ENCODE measurements around the gene FBXW12.
A peak's percentile ranks its signal among the peaks of the same experiment; 100 is the strongest.
"Not testable (repeated sequence)": the region's sequence is repeated elsewhere in the genome, so short reads cannot be mapped to it uniquely, and the experiment has no call there.

The FBXW12 gene

DNA sequence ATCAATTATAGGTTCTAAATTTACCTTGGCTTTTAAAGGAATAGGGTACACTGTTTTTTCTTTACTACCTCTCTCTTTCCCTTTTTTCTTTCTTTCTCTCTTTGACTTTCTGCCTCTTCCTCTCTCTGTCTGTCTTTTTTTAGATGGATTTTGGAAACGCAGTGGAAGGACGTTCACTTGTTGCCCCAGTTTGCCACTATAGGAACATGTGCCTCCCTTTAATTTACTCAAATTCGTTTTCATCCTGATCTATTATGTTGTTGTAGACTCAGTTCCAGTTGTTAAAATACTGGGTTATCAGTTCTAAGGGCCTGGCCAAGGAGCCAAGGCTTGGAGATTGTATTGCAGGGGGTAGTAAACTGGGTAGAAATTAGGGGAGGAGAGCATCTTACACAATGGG is 37.4 kb upstream of the FBXW12 start:
- Histone ChIP-seq H3K27me3 (ENCODE audit: insufficient read depth, low read length) (no peaks in the 10 kb centered on the region), H3K36me3 (ENCODE audit: control insufficient read depth in 1 of 2, insufficient read depth in 2 of 2, low read length in 2 of 2) (no peaks in the 10 kb centered on the region), H3K9ac (ENCODE audit: low read length) (no peak overlapping the region), H2BK12ac (ENCODE audit: low read length) (no peak overlapping the region), H2BK120ac (ENCODE audit: insufficient read depth, low read length, poor library complexity) (no peak overlapping the region), H3K23ac (ENCODE audit: low read length) (no peak overlapping the region), H3K4ac (ENCODE audit: low read depth, low read length) (no peak overlapping the region), H2BK5ac (ENCODE audit: low read depth, low read length, poor library complexity) (no peak overlapping the region), H3K27ac (ENCODE audit: low read depth, low read length) (no peak overlapping the region), H4K8ac (ENCODE audit: low read depth, low read length) (no peak overlapping the region), H4K91ac (ENCODE audit: low read depth, low read length) (no peak overlapping the region), H2AFZ (ENCODE audit: insufficient read depth, low read length, poor library complexity) (no peak overlapping the region), H3K79me1 (ENCODE audit: low read length) (no peaks in the 10 kb centered on the region), H3K9me3 (ENCODE audit: insufficient read depth, low read depth, low read length) (no peaks in the 10 kb centered on the region), H3K4me3 (ENCODE audit: low read depth, low read length) (no peak overlapping the region), H3K79me2 (ENCODE audit: control insufficient read depth, insufficient read depth, low read length, poor library complexity) (no peaks in the 10 kb centered on the region), H3K14ac (ENCODE audit: low read length) (no peak overlapping the region), H4K12ac (ENCODE audit: low read depth, low read length) (no peak overlapping the region), H3K4me1 (ENCODE audit: control insufficient read depth in 1 of 2, insufficient read depth in 2 of 2, low read length in 2 of 2) (no peaks in the 10 kb centered on the region), H3K4me2 (ENCODE audit: low read length) (no peak overlapping the region), H3K18ac (ENCODE audit: low read length) (no peak overlapping the region), H2AK5ac (ENCODE audit: low read length) (no peak overlapping the region)
- no peak for DNase-seq
- WGBS (ENCODE audit: extremely low coverage, insufficient coverage, insufficient read length), result no CpG with 5 or more reads among the region's 3 CpGs

DNA sequence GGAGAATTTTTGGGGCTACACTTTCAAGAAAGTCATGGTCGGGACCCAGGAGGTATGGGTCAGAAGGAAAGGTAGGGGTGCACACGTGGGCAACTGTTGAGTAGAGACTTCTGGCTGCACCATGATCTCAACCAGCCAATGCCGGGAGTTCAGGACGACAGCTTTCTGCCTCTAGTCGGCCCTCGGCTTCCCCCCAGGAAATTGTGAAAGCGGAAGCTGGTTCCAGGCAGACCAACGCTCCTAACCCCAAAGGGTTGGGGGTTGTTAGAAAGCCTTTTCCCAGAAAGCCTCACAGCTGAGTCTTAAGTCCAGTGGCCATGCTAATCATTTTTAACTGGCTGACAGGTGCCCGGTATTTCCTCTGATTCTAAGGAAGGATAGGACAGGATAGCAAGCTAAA is 36.7 kb upstream of the FBXW12 start:
- DNase-seq; H2AFZ ChIP-seq (ENCODE audit: insufficient read depth, low read length, poor library complexity); H3K14ac ChIP-seq (ENCODE audit: low read length); H2AK5ac ChIP-seq (ENCODE audit: low read length); H3K9ac ChIP-seq (ENCODE audit: low read length); H2BK12ac ChIP-seq (ENCODE audit: low read length); H4K12ac ChIP-seq (ENCODE audit: low read depth, low read length); H3K27ac ChIP-seq (ENCODE audit: low read depth, low read length); H3K18ac ChIP-seq (ENCODE audit: low read length); H3K27me3 ChIP-seq (ENCODE audit: insufficient read depth, low read length); H3K4me1 ChIP-seq (ENCODE audit: control insufficient read depth in 1 of 2, insufficient read depth in 2 of 2, low read length in 2 of 2); H4K8ac ChIP-seq (ENCODE audit: low read depth, low read length); H3K9me3 ChIP-seq (ENCODE audit: insufficient read depth, low read depth, low read length); H3K79me1 ChIP-seq (ENCODE audit: low read length); H3K4ac ChIP-seq (ENCODE audit: low read depth, low read length); H3K79me2 ChIP-seq (ENCODE audit: control insufficient read depth, insufficient read depth, low read length, poor library complexity); H3K36me3 ChIP-seq (ENCODE audit: control insufficient read depth in 1 of 2, insufficient read depth in 2 of 2, low read length in 2 of 2); H3K4me2 ChIP-seq (ENCODE audit: low read length); H3K23ac ChIP-seq (ENCODE audit: low read length); H4K91ac ChIP-seq (ENCODE audit: low read depth, low read length); H2BK5ac ChIP-seq (ENCODE audit: low read depth, low read length, poor library complexity); H3K4me3 ChIP-seq (ENCODE audit: low read depth, low read length); H2BK120ac ChIP-seq (ENCODE audit: insufficient read depth, low read length, poor library complexity): not testable (repeated sequence)
- no CpG with 5 or more reads among the region's 9 CpGs for WGBS (ENCODE audit: extremely low coverage, insufficient coverage, insufficient read length)

DNA sequence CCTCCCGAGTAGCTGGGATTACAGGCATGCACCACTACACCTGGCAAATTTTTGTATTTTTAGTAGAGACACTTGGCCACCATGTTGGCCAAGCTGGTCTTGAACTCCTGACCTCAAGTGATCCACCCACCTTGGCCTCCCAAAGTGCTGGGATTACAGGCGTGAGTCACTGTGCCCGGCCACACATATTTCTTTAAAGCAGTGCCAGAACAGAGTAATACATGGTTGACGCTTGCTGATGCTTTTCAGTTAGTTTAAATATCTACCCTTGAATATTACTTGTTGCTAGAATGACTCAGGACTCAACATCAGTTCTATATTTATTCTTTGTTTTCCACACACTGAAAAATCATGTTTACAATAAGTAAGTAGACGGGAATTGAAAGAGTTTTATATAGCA is 34.5 kb upstream of the FBXW12 start:
- H3K23ac ChIP-seq (ENCODE audit: low read length); H2AK5ac ChIP-seq (ENCODE audit: low read length); H4K8ac ChIP-seq (ENCODE audit: low read depth, low read length); H2BK5ac ChIP-seq (ENCODE audit: low read depth, low read length, poor library complexity); H4K12ac ChIP-seq (ENCODE audit: low read depth, low read length); H2AFZ ChIP-seq (ENCODE audit: insufficient read depth, low read length, poor library complexity); H3K27me3 ChIP-seq (ENCODE audit: insufficient read depth, low read length); H2BK120ac ChIP-seq (ENCODE audit: insufficient read depth, low read length, poor library complexity); H3K14ac ChIP-seq (ENCODE audit: low read length); H3K79me1 ChIP-seq (ENCODE audit: low read length); H4K91ac ChIP-seq (ENCODE audit: low read depth, low read length); DNase-seq; H3K36me3 ChIP-seq (ENCODE audit: control insufficient read depth in 1 of 2, insufficient read depth in 2 of 2, low read length in 2 of 2); H3K9me3 ChIP-seq (ENCODE audit: insufficient read depth, low read depth, low read length); H3K4me2 ChIP-seq (ENCODE audit: low read length); H3K18ac ChIP-seq (ENCODE audit: low read length); H3K9ac ChIP-seq (ENCODE audit: low read length); H3K79me2 ChIP-seq (ENCODE audit: control insufficient read depth, insufficient read depth, low read length, poor library complexity); H3K4me3 ChIP-seq (ENCODE audit: low read depth, low read length); H3K27ac ChIP-seq (ENCODE audit: low read depth, low read length); H3K4me1 ChIP-seq (ENCODE audit: control insufficient read depth in 1 of 2, insufficient read depth in 2 of 2, low read length in 2 of 2); H2BK12ac ChIP-seq (ENCODE audit: low read length); H3K4ac ChIP-seq (ENCODE audit: low read depth, low read length): not testable (repeated sequence)
- no CpG with 5 or more reads among the region's 5 CpGs for WGBS (ENCODE audit: extremely low coverage, insufficient coverage, insufficient read length)

DNA sequence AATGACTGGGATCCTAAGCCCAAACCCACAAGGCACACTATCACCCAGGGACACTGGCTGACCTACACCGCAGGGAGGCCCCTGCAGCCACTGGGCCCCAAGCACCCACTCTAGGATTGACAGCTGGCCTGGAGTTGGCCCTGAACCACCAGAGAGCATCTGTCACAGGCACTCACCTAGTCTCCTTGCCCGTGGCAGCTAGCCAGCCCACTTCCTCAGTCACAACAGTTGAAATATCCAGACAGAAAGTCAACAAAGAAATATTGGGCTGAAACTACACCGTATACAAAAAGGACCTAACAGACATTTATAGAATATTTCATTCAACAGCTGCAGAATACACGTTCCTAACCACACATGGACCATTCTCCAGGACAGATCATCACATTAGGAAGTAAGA is 33.4 kb upstream of the FBXW12 start:
- H3K4ac ChIP-seq (ENCODE audit: low read depth, low read length), result no peak overlapping the region
- no peaks in the 10 kb centered on the region for H3K36me3 ChIP-seq (ENCODE audit: control insufficient read depth in 1 of 2, insufficient read depth in 2 of 2, low read length in 2 of 2)
- H3K79me1 ChIP-seq (ENCODE audit: low read length), result no peaks in the 10 kb centered on the region
- H4K91ac ChIP-seq (ENCODE audit: low read depth, low read length), result no peak overlapping the region
- H3K9ac ChIP-seq (ENCODE audit: low read length), result no peak overlapping the region
- WGBS (ENCODE audit: extremely low coverage, insufficient coverage, insufficient read length), result no CpG with 5 or more reads among the region's 4 CpGs
- H3K27me3 ChIP-seq (ENCODE audit: insufficient read depth, low read length), result no peaks in the 10 kb centered on the region
- H2BK120ac ChIP-seq (ENCODE audit: insufficient read depth, low read length, poor library complexity), result no peak overlapping the region
- no peak overlapping the region for H4K12ac ChIP-seq (ENCODE audit: low read depth, low read length)
- H2AFZ ChIP-seq (ENCODE audit: insufficient read depth, low read length, poor library complexity), result no peak overlapping the region
- no peaks in the 10 kb centered on the region for H3K79me2 ChIP-seq (ENCODE audit: control insufficient read depth, insufficient read depth, low read length, poor library complexity)
- H3K27ac ChIP-seq (ENCODE audit: low read depth, low read length), result no peak overlapping the region
- no peak overlapping the region for H4K8ac ChIP-seq (ENCODE audit: low read depth, low read length)
- no peak overlapping the region for H3K4me2 ChIP-seq (ENCODE audit: low read length)
- DNase-seq, result no peak
- no peak overlapping the region for H3K14ac ChIP-seq (ENCODE audit: low read length)
- no peak overlapping the region for H2BK12ac ChIP-seq (ENCODE audit: low read length)
- H3K18ac ChIP-seq (ENCODE audit: low read length), result no peak overlapping the region
- H2BK5ac ChIP-seq (ENCODE audit: low read depth, low read length, poor library complexity), result no peak overlapping the region
- H3K9me3 ChIP-seq (ENCODE audit: insufficient read depth, low read depth, low read length), result no peaks in the 10 kb centered on the region
- no peaks in the 10 kb centered on the region for H3K4me1 ChIP-seq (ENCODE audit: control insufficient read depth in 1 of 2, insufficient read depth in 2 of 2, low read length in 2 of 2)
- H2AK5ac ChIP-seq (ENCODE audit: low read length), result peak overlapping the region; percentile 22
- H3K4me3 ChIP-seq (ENCODE audit: low read depth, low read length), result no peak overlapping the region
- no peak overlapping the region for H3K23ac ChIP-seq (ENCODE audit: low read length)
